Measurements from ENCODE around the gene PCP4L1. TPM values are rescaled to one million over a fixed set of nuclear protein-coding genes. Genes with fewer than 3 reads are reported as not detected.
"Not testable (repeated sequence)": the region's sequence is repeated elsewhere in the genome, so short reads cannot be mapped to it uniquely, and the experiment has no call there.

The PCP4L1 gene
- total and polyA plus RNA-seq, 10 donors, result 0.19 to 0.26 (median 0.20) TPM; not detected in 6

DNA sequence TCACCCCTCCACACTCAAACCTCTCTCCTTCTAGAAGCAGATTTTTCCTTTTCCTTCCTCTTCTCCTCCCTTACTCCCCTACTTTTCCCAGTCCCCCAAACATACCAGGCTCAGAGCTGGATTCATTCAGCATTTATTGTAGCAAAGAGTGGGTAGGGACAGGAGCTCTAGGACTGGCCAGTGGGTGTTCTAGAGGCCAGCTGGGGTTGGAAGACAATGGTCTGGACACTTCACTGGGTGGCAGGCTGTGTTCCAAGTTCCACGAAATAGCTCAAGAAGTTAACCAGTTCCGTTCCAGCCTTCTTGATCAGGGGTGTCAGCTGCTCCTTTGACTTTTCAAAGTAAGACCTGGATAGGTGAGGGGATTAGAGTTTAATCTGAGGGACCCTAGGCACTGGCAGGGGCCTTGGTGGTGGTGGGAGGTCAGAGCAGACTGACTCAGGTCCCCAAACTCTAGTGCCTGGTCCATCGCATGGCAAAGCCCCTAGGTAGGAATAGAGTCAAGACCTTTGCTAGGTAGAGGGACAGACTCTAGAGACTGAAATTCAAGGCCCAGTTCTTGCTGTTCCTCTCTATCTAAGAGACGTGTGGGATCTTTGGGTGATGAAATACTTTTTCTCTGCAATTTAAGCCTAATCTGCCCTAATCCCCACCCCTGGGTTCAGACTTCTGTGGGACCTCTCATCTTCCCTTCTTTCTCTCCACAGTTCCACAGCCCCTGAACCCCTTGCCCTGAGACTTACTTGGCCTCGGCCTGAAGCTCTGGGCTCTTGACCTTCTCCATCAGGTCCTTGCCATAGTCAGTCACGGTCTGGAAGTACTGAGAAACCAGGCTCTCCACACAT lies 36.1 kb upstream of the PCP4L1 start:
- Histone ChIP-seq H3K4me3 (no peak overlapping the region), H3K36me3 (peaks cover 0 to 27% (median 0%) of the 10 kb centered on the region in 6 donors), H3K27ac (no peak overlapping the region), H3K9me3 (no peaks in the 10 kb centered on the region), H3K27me3 (replicated peaks in 1 of 7) (peaks cover 0 to 20% (median 0%) of the 10 kb centered on the region in 7 donors), H3K4me1 (peaks cover 18 to 56% (median 35%) of the 10 kb centered on the region in 6 donors)
- 73 to 85% (median 80%) methylated on average over 6 of the region's 6 CpGs for WGBS, 5 donors
- intact Hi-C loops (cut with DNase I; ENCODE audit: low total_unique reads), result no loop called here
- peak; percentile 41 for DNase-seq
- TF ChIP-seq, protein P1, sequence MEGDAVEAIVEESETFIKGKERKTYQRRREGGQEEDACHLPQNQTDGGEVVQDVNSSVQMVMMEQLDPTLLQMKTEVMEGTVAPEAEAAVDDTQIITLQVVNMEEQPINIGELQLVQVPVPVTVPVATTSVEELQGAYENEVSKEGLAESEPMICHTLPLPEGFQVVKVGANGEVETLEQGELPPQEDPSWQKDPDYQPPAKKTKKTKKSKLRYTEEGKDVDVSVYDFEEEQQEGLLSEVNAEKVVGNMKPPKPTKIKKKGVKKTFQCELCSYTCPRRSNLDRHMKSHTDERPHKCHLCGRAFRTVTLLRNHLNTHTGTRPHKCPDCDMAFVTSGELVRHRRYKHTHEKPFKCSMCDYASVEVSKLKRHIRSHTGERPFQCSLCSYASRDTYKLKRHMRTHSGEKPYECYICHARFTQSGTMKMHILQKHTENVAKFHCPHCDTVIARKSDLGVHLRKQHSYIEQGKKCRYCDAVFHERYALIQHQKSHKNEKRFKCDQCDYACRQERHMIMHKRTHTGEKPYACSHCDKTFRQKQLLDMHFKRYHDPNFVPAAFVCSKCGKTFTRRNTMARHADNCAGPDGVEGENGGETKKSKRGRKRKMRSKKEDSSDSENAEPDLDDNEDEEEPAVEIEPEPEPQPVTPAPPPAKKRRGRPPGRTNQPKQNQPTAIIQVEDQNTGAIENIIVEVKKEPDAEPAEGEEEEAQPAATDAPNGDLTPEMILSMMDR (IDR thresholded peaks at IDR 0.05 in 8 of 11, conservative IDR thresholded peaks at IDR 0.05 in 3 of 11), result no peak
- peak in 1 of 3 donors; percentile 10 for TF ChIP-seq POLR2AphosphoS5 (IDR thresholded peaks at IDR 0.05)
- no peak for TF ChIP-seq POLR2A (IDR thresholded peaks at IDR 0.05)

DNA sequence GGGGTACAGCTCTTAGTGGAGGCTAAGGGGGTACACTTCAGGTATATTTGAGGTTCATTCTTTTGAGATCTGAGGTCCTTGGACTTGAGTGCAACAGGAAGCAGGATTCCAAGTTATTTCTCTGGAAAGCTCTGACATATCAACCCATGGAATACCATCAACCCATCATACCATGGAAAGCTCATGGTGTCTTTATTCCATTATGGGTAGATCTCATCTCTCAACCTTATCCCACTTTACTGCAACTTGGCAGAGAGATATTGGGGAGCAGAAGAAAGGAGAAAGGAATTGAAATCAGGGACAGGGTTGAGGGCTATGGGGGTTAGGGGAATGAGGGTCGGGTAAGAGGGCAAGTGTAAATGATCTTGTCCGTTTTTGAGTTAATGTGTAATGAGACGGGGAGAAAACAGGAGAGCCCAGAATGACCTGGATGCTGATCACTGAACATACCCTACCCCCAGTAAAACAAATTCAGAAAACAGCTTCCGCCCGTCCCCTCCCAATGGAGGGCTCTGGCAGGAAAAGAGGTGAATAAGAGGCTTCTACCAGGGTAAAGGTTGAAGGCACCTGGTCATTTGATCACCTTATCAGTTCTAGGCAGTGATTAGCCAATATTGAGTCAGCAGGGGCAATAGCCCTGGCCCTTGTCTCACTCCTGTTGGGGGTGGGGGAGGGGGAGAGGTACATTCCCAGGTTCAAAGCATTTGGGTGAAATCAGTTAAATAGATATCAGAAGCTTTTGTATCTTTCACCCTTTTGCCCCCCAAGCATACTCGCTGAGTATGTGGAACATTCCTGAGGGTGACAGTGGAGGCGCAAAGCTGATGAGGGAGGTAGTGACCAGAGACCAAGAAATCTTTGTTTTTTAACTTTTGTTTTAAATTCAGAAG lies 34.5 kb upstream of the PCP4L1 start:
- H3K27ac ChIP-seq, result no peak overlapping the region
- H3K9me3 ChIP-seq, result no peaks in the 10 kb centered on the region
- DNase-seq, result peak; percentile 17
- peaks cover 0 to 20% (median 0%) of the 10 kb centered on the region in 7 donors for H3K27me3 ChIP-seq (replicated peaks in 1 of 7)
- peaks cover 22 to 52% (median 30%) of the 10 kb centered on the region in 6 donors for H3K4me1 ChIP-seq
- H3K36me3 ChIP-seq, result peaks cover 0 to 27% (median 9%) of the 10 kb centered on the region in 6 donors
- no peak overlapping the region for H3K4me3 ChIP-seq
- TF ChIP-seq, protein P1 (IDR thresholded peaks at IDR 0.05 in 8 of 11, conservative IDR thresholded peaks at IDR 0.05 in 3 of 11), result no peak
- no peak for TF ChIP-seq POLR2A (IDR thresholded peaks at IDR 0.05)
- TF ChIP-seq POLR2AphosphoS5 (IDR thresholded peaks at IDR 0.05), result no peak
- WGBS, 5 donors, result 89 to 97% (median 92%) methylated on average over 7 of the region's 7 CpGs
- intact Hi-C loops (cut with DNase I; ENCODE audit: low total_unique reads), result no loop called here

DNA sequence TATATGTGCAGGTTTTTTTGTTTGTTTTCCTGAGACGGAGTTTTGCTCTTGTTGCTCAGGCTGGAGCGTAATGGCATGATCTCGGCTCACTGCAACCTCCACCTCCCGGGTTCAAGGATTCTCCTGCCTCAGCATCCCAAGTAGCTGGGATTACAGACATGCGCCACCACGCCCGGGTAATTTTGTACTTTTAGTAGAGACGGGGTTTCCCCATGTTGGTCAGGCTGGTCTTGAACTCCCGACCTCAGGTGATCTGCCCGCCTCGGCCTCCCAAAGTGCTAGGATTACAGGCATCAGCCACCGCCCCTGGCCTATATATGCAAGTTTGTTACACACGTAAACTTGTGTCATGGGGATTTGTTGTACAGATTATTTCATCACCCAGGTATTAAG lies 33.9 kb upstream of the PCP4L1 start:
- H3K27ac ChIP-seq, result peak overlapping the region in 3 of 8 donors; percentile 79 to 85 (median 81)

DNA sequence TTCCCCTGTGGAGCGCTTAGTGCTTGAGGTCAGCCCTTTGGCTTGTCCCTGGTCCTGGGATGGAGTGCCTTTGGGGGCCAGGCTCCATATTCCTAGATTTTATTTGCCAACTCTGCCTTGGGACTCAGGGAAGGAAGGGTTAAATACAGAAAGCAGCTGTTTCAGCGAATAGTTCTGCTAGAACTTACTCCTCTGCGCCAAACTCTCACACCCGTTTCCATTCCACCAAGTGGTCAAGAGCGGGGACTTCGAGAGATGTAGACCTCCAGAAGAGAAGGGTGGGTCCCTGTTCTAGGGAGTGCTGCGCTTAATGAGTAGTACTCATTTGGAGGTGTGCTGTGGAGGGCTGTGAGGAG lies 33.4 kb upstream of the PCP4L1 start:
- WGBS, 5 donors, result 73 to 85% (median 79%) methylated on average over 7 of the region's 7 CpGs

More for the DNA sequence above, 33.9 kb upstream of the PCP4L1 start:
- H3K36me3 ChIP-seq, result peaks cover 0 to 27% (median 14%) of the 10 kb centered on the region in 6 donors
- WGBS, 5 donors, result 79 to 92% (median 91%) methylated on average over 13 of the region's 13 CpGs
- intact Hi-C loops (cut with DNase I; ENCODE audit: low total_unique reads), result loop anchor here (5.0 kb wide), 2 partner anchors 73 to 148 kb away; no protein-coding TSS in a partner anchor
- H3K4me3 ChIP-seq, H3K9me3 ChIP-seq: not testable (repeated sequence)
- DNase-seq, result peak; percentile 54
- peaks cover 22 to 46% (median 30%) of the 10 kb centered on the region in 6 donors for H3K4me1 ChIP-seq
- peaks cover 0 to 20% (median 0%) of the 10 kb centered on the region in 7 donors for H3K27me3 ChIP-seq (replicated peaks in 1 of 7)

More for the DNA sequence above, 33.4 kb upstream of the PCP4L1 start:
- H3K27ac ChIP-seq, result peak overlapping the region; percentile 50 to 85 (median 71)
- H3K36me3 ChIP-seq, result peaks cover 0 to 27% (median 16%) of the 10 kb centered on the region in 6 donors
- peak; percentile 55 for DNase-seq
- no peaks in the 10 kb centered on the region for H3K9me3 ChIP-seq
- intact Hi-C loops (cut with DNase I; ENCODE audit: low total_unique reads), result loop anchor here (5.0 kb wide), 2 partner anchors 72 to 147 kb away; no protein-coding TSS in a partner anchor
- peaks cover 22 to 42% (median 30%) of the 10 kb centered on the region in 6 donors for H3K4me1 ChIP-seq
- TF ChIP-seq POLR2A (IDR thresholded peaks at IDR 0.05) (no peak), POLR2AphosphoS5 (IDR thresholded peaks at IDR 0.05) (no peak)
- TF ChIP-seq, protein P1 (IDR thresholded peaks at IDR 0.05 in 8 of 11, conservative IDR thresholded peaks at IDR 0.05 in 3 of 11), result no peak
- peaks cover 0 to 20% (median 0%) of the 10 kb centered on the region in 7 donors for H3K27me3 ChIP-seq (replicated peaks in 1 of 7)
- peak overlapping the region in 2 of 8 donors; percentile 30 to 69 for H3K4me3 ChIP-seq

All from spleen (tissue), 11 donors.